HG03135 (cell line): ENCODE measurements around the gene SLC12A5.

Experiments used
- ATAC-seq: cut with Tn5 transposase; IDR thresholded peaks from one replicate; pipeline ENCODE4 v1.9.1; 2021; ENCODE audit warnings: mild to moderate bottlenecking, moderate library complexity; ENCODE audit not compliant: unreplicated experiment

SLC12A5 gene

GRCh38 chr20:46051556-46052308, 22.7 kb downstream of the SLC12A5 start:
- no peak for ATAC-seq

- no peak for ATAC-seq
Observed at GRCh38 chr20:46053416-46053815, 24.4 kb downstream of the SLC12A5 start.

- no peak for ATAC-seq
Observed at GRCh38 chr20:46054606-46055005, 25.6 kb downstream of the SLC12A5 start.

- no peak for ATAC-seq
Observed at GRCh38 chr20:46055269-46055668, 26.3 kb downstream of the SLC12A5 start.

- no peak for ATAC-seq
Observed at GRCh38 chr20:46056027-46056833, 27.2 kb downstream of the SLC12A5 start.

GRCh38 chr20:46056970-46057855, 28.2 kb downstream of the SLC12A5 start:
- no peak for ATAC-seq

- no peak for ATAC-seq
Observed at GRCh38 chr20:46057856-46058598, 29.0 kb downstream of the SLC12A5 start.

- ATAC-seq, result no peak
Observed at GRCh38 chr20:46058599-46059281, 29.7 kb downstream of the SLC12A5 start.

- no peak for ATAC-seq
Observed at GRCh38 chr20:46060301-46060881, 31.4 kb downstream of the SLC12A5 start.

GRCh38 chr20:46060975-46061374, 32.0 kb downstream of the SLC12A5 start:
- no peak for ATAC-seq

- ATAC-seq, result no peak
Observed at GRCh38 chr20:46062151-46062550, 33.1 kb downstream of the SLC12A5 start.

- no peak for ATAC-seq
Observed at GRCh38 chr20:46062621-46063020, 33.6 kb downstream of the SLC12A5 start.

- no peak for ATAC-seq
Observed at GRCh38 chr20:46063151-46063550, 34.1 kb downstream of the SLC12A5 start.

GRCh38 chr20:46063652-46064054, 34.6 kb downstream of the SLC12A5 start:
- no peak for ATAC-seq

- ATAC-seq, result no peak
Observed at GRCh38 chr20:46065006-46065405, 36.0 kb downstream of the SLC12A5 start.

- ATAC-seq, result no peak
Observed at GRCh38 chr20:46065691-46066090, 36.7 kb downstream of the SLC12A5 start.

- ATAC-seq, result no peak
Observed at GRCh38 chr20:46070215-46070900, 41.3 kb downstream of the SLC12A5 start.

- ATAC-seq, result no peak
Observed at GRCh38 chr20:46071573-46071972, 42.6 kb downstream of the SLC12A5 start.

- ATAC-seq, result no peak
Observed at GRCh38 chr20:46073024-46073423, 44.0 kb downstream of the SLC12A5 start.
